Testis (tissue), 5 donors: ENCODE results near the gene PPARA. TPM values are rescaled to one million over a fixed set of nuclear protein-coding genes. Genes with fewer than 3 reads are reported as not detected.

Experiments used
- DNase-seq: peaks from one replicate; pipeline ENCODE4 v3.0.0-alpha.2; 2019
- H3K27ac ChIP-seq, 2 donors: fragments of 200-600 bp; sonication (generic); one replicate each; pipeline ENCODE4 v1.5.1; 2019
- H3K27me3 ChIP-seq: fragments of 200-600 bp; sonication (generic); one replicate; pipeline ENCODE4 v1.5.1; 2019
- H3K36me3 ChIP-seq: fragments of 200-600 bp; sonication (generic); one replicate; pipeline ENCODE4 v1.5.1; 2017; ENCODE audit warnings: low read depth; ENCODE audit errors: missing control alignments
- H3K4me1 ChIP-seq: fragments of 200-600 bp; sonication (generic); one replicate; pipeline ENCODE4 v1.5.1; 2019
- H3K4me3 ChIP-seq, 2 donors: fragments of 200-600 bp; sonication (generic); one replicate each; pipeline ENCODE4 v1.5.1; 2017 to 2019
- H3K9me3 ChIP-seq: fragments of 200-600 bp; sonication (generic); one replicate; pipeline ENCODE4 v1.5.1; 2017
- POLR2A ChIP-seq: fragments of 450-650 bp; IDR thresholded peaks from one replicate; pipeline ENCODE4 v1.6.1; 2017; ENCODE audit warnings: antibody characterized with exemption, mild to moderate bottlenecking, moderate library complexity
- WGBS, 2 donors: methylation state at CpG; one replicate each; pipeline ENCODE4 v1.1.5; 2018; 5-methylcytosine and 5-hydroxymethylcytosine counted together
- intact Hi-C: fragments of 100-400 bp; cut with DNase I; formaldehyde crosslinking; loops from one replicate; pipeline ENCODE4 v1.15.1; 2023; ENCODE audit warnings: low total_unique reads
- long read RNA-seq, 2 donors: transcript quantifications; one replicate each; lab custom pipeline, GENCODE V29; 2026
- polyA plus RNA-seq: library from polyadenylated mRNA; stranded (reverse); fragments of 350-450 nt; fragmentation: Illumina TruSeq; extraction: RNeasy Lipid Tissue Mini Kit (QIAGEN cat#74804); gene quantifications from one replicate; pipeline ENCODE4 v1.2.3, GENCODE V29; 2014; ENCODE audit warnings: low read depth, low replicate concordance; ENCODE audit not compliant: insufficient read depth
- total RNA-seq, 2 donors: library from RNA; depleted of rRNA; stranded (reverse); fragments of >200 nt; gene quantifications; one replicate each; pipeline ENCODE4 v1.2.3, GENCODE V29; 2016
- TF ChIP-seq, protein P1 (sequence below), 3 experiments: fragments of 450-650 bp in 2 of 3; fragments of 200-600 bp in 1 of 3; sonication (generic) in 1 of 3; IDR thresholded peaks; one replicate each; pipeline ENCODE4 v1.5.1; 2016 to 2019; ENCODE audit warnings: antibody characterized with exemption in 3 of 3, mild to moderate bottlenecking in 2 of 3, moderate library complexity in 1 of 3

The PPARA gene
- total RNA-seq = 10 to 100 TPM; 18.1 to 19.9 TPM
- 4.8 TPM for polyA plus RNA-seq
- long read RNA-seq, donor 1 = 0 reads
- long read RNA-seq, donor 2 = 0 reads

DNA sequence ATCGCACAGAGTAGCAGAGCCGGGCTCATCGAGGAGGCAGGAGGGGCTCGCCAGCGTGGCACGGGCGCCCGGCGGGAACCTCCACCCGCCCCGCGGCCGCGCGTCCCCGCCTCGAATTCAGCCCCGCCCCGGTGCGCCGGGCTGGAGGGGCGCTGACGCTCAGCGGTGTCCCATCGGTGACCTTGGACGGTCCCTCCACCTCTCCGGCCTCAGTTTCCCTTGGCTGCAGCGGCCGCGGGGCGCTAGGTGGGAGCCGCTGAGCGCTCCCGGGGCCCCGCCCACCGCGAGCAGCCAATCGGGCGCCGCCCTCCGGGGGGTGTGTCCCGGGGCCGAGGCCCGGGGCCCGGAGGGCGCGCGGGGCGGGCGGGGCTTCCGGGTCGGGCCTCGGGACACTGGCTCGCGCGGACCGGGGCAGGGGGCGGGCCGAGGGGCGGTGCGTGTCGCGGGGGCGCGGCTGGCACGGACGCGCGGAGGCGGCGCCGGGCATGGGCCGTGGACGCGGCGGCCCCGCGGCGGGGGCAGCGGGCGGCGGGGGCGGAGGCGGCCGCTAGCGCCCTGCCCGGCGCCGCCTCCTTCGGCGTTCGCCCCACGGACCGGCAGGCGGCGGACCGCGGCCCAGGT, at the start of gene PPARA:
PPARA (plus strand) TSS at position 493 of the 621 bp plus-strand sequence. CDS start 47,858 bp downstream, outside the sequence.
- no peaks in the 10 kb centered on the region for H3K36me3 ChIP-seq
- H3K4me3 ChIP-seq = peak within 1 kb of the TSS; percentile 80 to 86
- H3K9me3 ChIP-seq = no peaks in the 10 kb centered on the region
- 0% methylated on average over 2 to 16 of the region's 98 CpGs for WGBS, 2 donors
- TF ChIP-seq POLR2A = no peak
- TF ChIP-seq, protein P1, sequence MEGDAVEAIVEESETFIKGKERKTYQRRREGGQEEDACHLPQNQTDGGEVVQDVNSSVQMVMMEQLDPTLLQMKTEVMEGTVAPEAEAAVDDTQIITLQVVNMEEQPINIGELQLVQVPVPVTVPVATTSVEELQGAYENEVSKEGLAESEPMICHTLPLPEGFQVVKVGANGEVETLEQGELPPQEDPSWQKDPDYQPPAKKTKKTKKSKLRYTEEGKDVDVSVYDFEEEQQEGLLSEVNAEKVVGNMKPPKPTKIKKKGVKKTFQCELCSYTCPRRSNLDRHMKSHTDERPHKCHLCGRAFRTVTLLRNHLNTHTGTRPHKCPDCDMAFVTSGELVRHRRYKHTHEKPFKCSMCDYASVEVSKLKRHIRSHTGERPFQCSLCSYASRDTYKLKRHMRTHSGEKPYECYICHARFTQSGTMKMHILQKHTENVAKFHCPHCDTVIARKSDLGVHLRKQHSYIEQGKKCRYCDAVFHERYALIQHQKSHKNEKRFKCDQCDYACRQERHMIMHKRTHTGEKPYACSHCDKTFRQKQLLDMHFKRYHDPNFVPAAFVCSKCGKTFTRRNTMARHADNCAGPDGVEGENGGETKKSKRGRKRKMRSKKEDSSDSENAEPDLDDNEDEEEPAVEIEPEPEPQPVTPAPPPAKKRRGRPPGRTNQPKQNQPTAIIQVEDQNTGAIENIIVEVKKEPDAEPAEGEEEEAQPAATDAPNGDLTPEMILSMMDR (IDR thresholded peaks at IDR 0.05) = no peak
- peak within 1 kb of the TSS; percentile 80 to 89 for H3K27ac ChIP-seq
- H3K27me3 ChIP-seq = no peaks in the 10 kb centered on the region
- peak; percentile 87 for DNase-seq
- intact Hi-C loops = no loop called here
- H3K4me1 ChIP-seq = peaks cover 13% of the 10 kb centered on the region

GRCh38 chr22:46102159-46102558, 48.2 kb upstream of the PPARA start:
- H3K4me1 ChIP-seq = peaks cover 90% of the 10 kb centered on the region
- no peaks in the 10 kb centered on the region for H3K36me3 ChIP-seq
- DNase-seq = no peak
- TF ChIP-seq, protein P1 (IDR thresholded peaks at IDR 0.05) = no peak
- no peak for TF ChIP-seq POLR2A
- WGBS, 2 donors = 37 to 65% methylated on average over 3 to 7 of the region's 11 CpGs
- H3K27ac ChIP-seq = peak overlapping the region; percentile 91 to 95
- no peak overlapping the region for H3K4me3 ChIP-seq
- no peaks in the 10 kb centered on the region for H3K9me3 ChIP-seq
- no peaks in the 10 kb centered on the region for H3K27me3 ChIP-seq
- intact Hi-C loops = no loop called here

GRCh38 chr22:46102752-46103151, 47.6 kb upstream of the PPARA start:
- H3K4me3 ChIP-seq = no peak overlapping the region
- WGBS, 2 donors = 50 to 52% methylated on average over 7 to 13 of the region's 13 CpGs

GRCh38 chr22:46103181-46103580, 47.1 kb upstream of the PPARA start:
- H3K9me3 ChIP-seq = no peaks in the 10 kb centered on the region
- WGBS, 2 donors = 57% methylated on average over 6 to 13 of the region's 13 CpGs
- no peaks in the 10 kb centered on the region for H3K27me3 ChIP-seq
- no peak for DNase-seq
- TF ChIP-seq, protein P1 (IDR thresholded peaks at IDR 0.05) = no peak
- no peak for TF ChIP-seq POLR2A
- intact Hi-C loops = no loop called here
- H3K4me1 ChIP-seq = peaks cover 90% of the 10 kb centered on the region
- no peak overlapping the region for H3K4me3 ChIP-seq
- no peaks in the 10 kb centered on the region for H3K36me3 ChIP-seq
- H3K27ac ChIP-seq = peak overlapping the region; percentile 91 to 95

More at GRCh38 chr22:46102752-46103151, 47.6 kb upstream of the PPARA start:
- no peak for DNase-seq
- peak overlapping the region; percentile 91 to 95 for H3K27ac ChIP-seq
- H3K9me3 ChIP-seq = no peaks in the 10 kb centered on the region
- TF ChIP-seq, protein P1 (IDR thresholded peaks at IDR 0.05) = no peak
- no peak for TF ChIP-seq POLR2A
- no peaks in the 10 kb centered on the region for H3K27me3 ChIP-seq
- intact Hi-C loops = no loop called here
- no peaks in the 10 kb centered on the region for H3K36me3 ChIP-seq
- H3K4me1 ChIP-seq = peaks cover 90% of the 10 kb centered on the region

- Histone ChIP-seq H3K9me3 (no peaks in the 10 kb centered on the region), H3K27ac (peak overlapping the region; percentile 91 to 95), H3K36me3 (no peaks in the 10 kb centered on the region), H3K27me3 (no peaks in the 10 kb centered on the region), H3K4me1 (peaks cover 90% of the 10 kb centered on the region), H3K4me3 (peak overlapping the region; percentile 39 to 56)
- intact Hi-C loops = no loop called here
- no peak for TF ChIP-seq POLR2A
- TF ChIP-seq, protein P1 (IDR thresholded peaks at IDR 0.05) = no peak
- WGBS, 2 donors = 28 to 34% methylated on average over 3 to 19 of the region's 19 CpGs
- DNase-seq = no peak
Measured at GRCh38 chr22:46103664-46104063, 46.7 kb upstream of the PPARA start.
